Activated CD8-positive, alpha-beta T cell treated with anti-CD3 and anti-CD28 coated beads for 36 hours (primary cell): ENCODE data around the gene ZW10. TPM values are rescaled to one million over a fixed set of nuclear protein-coding genes. Genes with fewer than 3 reads are reported as not detected.

Source experiments
- ATAC-seq: fragments of 200-7000 bp; cut with Tn5 transposase; one replicate; pipeline ENCODE4 v1.10.0; 2021; ENCODE audit warnings: mild to moderate bottlenecking, moderate library complexity
- CTCF ChIA-PET: fragments of 350-600 bp; sonication (Branson Sonifier 250); formaldehyde crosslinking; loops from one replicate; lab custom pipeline; 2021; ENCODE audit warnings: antibody characterized with exemption; lab: Charles Lee
- POLR2A ChIA-PET: fragments of 350-600 bp; sonication (Branson Sonifier 250); formaldehyde crosslinking; loops from one replicate; lab custom pipeline; 2021; ENCODE audit warnings: antibody characterized with exemption; lab: Charles Lee
- DNase-seq: peaks from one replicate; pipeline ENCODE4 v3.0.0-alpha.2; 2020
- H3K27ac Mint-ChIP-seq: one replicate; pipeline ENCODE4 v1.8.0; 2021; ENCODE audit warnings: mild to moderate bottlenecking, mixed read lengths
- H3K27me3 Mint-ChIP-seq: one replicate; pipeline ENCODE4 v1.8.0; 2021; ENCODE audit warnings: mixed read lengths
- H3K36me3 Mint-ChIP-seq: one replicate; pipeline ENCODE4 v1.8.0; 2021; ENCODE audit warnings: low read depth, mixed read lengths
- H3K4me1 Mint-ChIP-seq: one replicate; pipeline ENCODE4 v1.8.0; 2021; ENCODE audit warnings: low read depth, mixed read lengths
- H3K4me3 Mint-ChIP-seq: one replicate; pipeline ENCODE4 v1.8.0; 2021; ENCODE audit warnings: mild to moderate bottlenecking, moderate library complexity, mixed read lengths
- H3K9me3 Mint-ChIP-seq: one replicate; pipeline ENCODE4 v1.8.0; 2021; ENCODE audit warnings: mixed read lengths
- CTCF ChIP-seq: fragments of 200-600 bp; IDR thresholded peaks from one replicate; pipeline ENCODE4 v1.8.0; 2022; ENCODE audit warnings: antibody characterized with exemption, mild to moderate bottlenecking
- intact Hi-C: fragments of 100-400 bp; cut with micrococcal nuclease; formaldehyde crosslinking; loops from one replicate; pipeline ENCODE4 v1.10.0; 2022
- total RNA-seq, 2 experiments: library from RNA; stranded (reverse); gene quantifications; one replicate each; pipeline ENCODE4 v1.2.3, GENCODE V29; 2021

The ZW10 gene
- total RNA-seq, 2 experiments from 2014 or later: 15.2 to 15.5 TPM

GRCh38 chr11:113701491-113701890 lies 72.0 kb downstream of the ZW10 start:
- ATAC-seq (no peak), DNase-seq (no peak)
- no peak for TF ChIP-seq CTCF
- peaks cover 1% of the 10 kb centered on the region for H3K36me3 Mint-ChIP-seq
- no peaks in the 10 kb centered on the region for H3K4me1 Mint-ChIP-seq
- no peaks in the 10 kb centered on the region for H3K27me3 Mint-ChIP-seq
- H3K4me3 Mint-ChIP-seq: no peak overlapping the region
- no peaks in the 10 kb centered on the region for H3K9me3 Mint-ChIP-seq
- no peak overlapping the region for H3K27ac Mint-ChIP-seq
- intact Hi-C loops: no loop called here
- ChIA-PET POLR2A (no interaction called here), CTCF (no interaction called here)

DNA sequence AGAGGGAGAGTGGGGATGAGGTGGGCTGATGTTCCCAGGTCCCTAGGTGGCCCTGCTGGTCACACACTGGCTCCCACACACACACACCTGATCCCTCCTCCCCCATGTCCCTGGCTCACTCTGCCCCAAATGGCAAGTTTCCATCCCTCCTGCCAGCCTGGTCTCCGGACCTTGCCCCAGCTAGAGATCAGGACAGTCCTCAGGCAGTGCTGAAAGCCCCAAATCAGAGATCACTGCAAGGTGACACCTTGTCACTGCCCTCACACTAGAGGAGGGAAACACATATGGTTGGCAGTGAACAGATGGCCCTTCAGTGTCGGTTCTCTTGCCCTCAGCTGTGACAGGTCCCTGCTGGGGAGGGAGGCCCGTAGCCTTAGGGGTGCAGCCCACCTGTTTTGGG lies 75.0 kb downstream of the ZW10 start:
- Mint-ChIP-seq H3K4me1 (no peaks in the 10 kb centered on the region), H3K36me3 (no peaks in the 10 kb centered on the region), H3K4me3 (no peak overlapping the region), H3K9me3 (no peaks in the 10 kb centered on the region), H3K27ac (no peak overlapping the region), H3K27me3 (no peaks in the 10 kb centered on the region)
- ChIA-PET CTCF (no interaction called here), POLR2A (no interaction called here)
- no peak for DNase-seq
- TF ChIP-seq CTCF: no peak
- intact Hi-C loops: no loop called here
- no peak for ATAC-seq

DNA sequence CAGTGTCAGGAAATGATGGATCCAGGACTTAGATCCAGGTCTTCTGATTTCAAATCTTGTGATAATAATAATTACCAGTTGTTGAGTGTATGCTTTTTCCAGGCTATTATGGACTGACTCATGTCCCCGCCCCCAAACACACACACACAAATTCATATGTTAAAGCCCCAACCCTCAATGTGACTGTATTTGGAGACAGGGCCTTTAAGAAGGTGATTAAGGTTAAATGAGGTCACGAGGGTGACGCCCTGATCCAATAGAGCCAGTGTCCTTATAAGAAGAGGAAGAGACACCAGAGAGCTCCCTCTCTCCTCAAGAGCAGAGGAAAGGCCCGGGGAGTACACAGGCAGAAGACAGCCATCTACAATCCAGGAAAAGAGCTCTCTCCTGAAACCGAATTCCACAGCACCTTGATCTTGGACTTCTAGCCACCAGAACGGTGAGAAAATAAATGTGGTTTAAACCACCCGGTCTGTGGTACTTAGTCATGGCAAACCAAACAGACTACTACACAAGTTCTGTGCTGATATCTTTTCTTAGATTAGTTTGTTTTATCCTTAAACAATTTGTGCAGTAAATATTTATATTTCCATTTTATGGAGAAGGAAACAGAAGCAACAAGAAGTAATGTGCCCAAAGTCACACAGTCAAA lies 75.6 kb downstream of the ZW10 start:
- ATAC-seq: no peak
- Mint-ChIP-seq H3K36me3 (no peaks in the 10 kb centered on the region), H3K4me1 (no peaks in the 10 kb centered on the region), H3K4me3 (no peak overlapping the region), H3K27ac (no peak overlapping the region), H3K9me3 (no peaks in the 10 kb centered on the region), H3K27me3 (no peaks in the 10 kb centered on the region)
- no peak for TF ChIP-seq CTCF
- intact Hi-C loops: no loop called here
- no peak for DNase-seq
- ChIA-PET CTCF (no interaction called here), POLR2A (no interaction called here)

DNA sequence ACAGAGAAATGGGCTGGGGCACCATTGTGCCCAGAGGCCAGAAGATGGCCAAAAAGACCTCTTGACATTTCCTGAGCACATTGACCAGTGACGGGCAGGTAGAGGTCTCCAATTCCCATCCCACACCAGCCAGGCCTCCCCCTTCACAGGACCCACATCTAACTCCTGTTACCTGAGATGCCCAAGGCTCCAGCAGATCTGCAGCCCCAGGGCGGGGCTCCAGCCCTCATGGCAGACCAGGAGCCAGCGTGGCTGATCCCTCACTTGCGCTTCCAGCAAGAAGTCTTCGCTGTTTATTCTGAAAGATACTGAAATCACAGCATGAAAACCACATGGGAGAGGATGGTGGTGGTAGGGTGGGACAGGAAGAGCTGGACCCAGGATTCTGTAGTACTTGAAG lies 76.4 kb downstream of the ZW10 start:
- CTCF ChIA-PET: no interaction called here
- Mint-ChIP-seq H3K4me1 (no peaks in the 10 kb centered on the region), H3K9me3 (no peaks in the 10 kb centered on the region), H3K27me3 (no peaks in the 10 kb centered on the region), H3K27ac (no peak overlapping the region), H3K4me3 (no peak overlapping the region), H3K36me3 (no peaks in the 10 kb centered on the region)
- DNase-seq (no peak), ATAC-seq (no peak)
- no peak for TF ChIP-seq CTCF
- POLR2A ChIA-PET: no interaction called here
- intact Hi-C loops: no loop called here

DNA sequence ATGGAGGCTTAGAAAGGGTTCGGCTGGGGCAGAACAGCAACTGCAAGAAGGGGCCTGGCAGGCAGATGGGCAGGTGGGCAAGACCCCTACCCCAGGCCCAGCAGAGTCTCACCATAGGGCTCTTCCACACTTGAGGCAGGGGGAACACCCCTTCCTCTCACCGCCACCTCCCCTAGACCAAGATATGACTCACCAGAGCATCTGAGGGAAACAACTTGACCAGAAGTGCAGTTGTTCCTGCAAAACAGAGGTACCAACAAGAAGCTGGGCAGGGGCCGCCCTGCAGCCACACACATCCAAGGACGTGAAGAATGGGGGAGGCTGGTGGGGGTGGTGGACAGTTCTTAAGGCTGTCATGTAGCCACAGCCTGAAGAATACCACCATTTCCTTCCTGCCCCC lies 78.3 kb downstream of the ZW10 start:
- no peaks in the 10 kb centered on the region for H3K36me3 Mint-ChIP-seq
- no peak overlapping the region for H3K27ac Mint-ChIP-seq
- ATAC-seq (no peak), DNase-seq (no peak)
- ChIA-PET CTCF (no interaction called here), POLR2A (no interaction called here)
- no peaks in the 10 kb centered on the region for H3K4me1 Mint-ChIP-seq
- intact Hi-C loops: no loop called here
- H3K9me3 Mint-ChIP-seq: no peaks in the 10 kb centered on the region
- no peaks in the 10 kb centered on the region for H3K27me3 Mint-ChIP-seq
- no peak for TF ChIP-seq CTCF
- no peak overlapping the region for H3K4me3 Mint-ChIP-seq
